AG09319 (cell line): ENCODE results near the gene DMD.

ENCODE experiments used
- DNase-seq: peaks from one replicate; pipeline ENCODE4 v3.0.0-alpha.2; 2010; ENCODE audit warnings: low read depth; ENCODE audit errors: extremely low read depth
- CTCF ChIP-seq: IDR thresholded peaks from 2 replicates; pipeline ENCODE4 v1.5.1; 2011; ENCODE audit warnings: low read depth, mild to moderate bottlenecking, inconsistent platforms, low read length, moderate library complexity

DMD gene

GRCh38 chrX:32937043-32937442, 274.3 kb downstream of the DMD start:
- DNase-seq, result no peak
- no peak for TF ChIP-seq CTCF

DNA sequence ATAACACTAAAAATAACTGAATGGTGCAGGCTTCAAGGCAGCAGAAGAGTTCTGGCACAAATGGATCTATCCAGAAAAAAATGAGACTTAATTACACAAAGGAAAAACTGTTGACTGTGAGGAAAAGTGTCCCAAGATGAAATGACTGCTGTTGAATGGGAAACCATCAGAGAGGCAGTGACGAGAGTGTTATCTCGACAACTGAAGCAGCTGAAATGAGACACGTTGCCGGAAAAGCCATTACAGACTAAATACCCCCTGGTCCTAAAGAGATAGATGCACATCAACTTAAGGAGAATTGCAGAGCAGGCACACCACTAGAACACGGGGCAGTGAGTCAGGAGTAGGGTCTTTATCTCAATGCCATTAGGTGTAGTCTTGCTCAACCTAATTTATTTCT, 277.8 kb downstream of the DMD start:
- no peak for DNase-seq
- no peak for TF ChIP-seq CTCF

GRCh38 chrX:32929040-32929439, 282.3 kb downstream of the DMD start:
- DNase-seq, result no peak
- no peak for TF ChIP-seq CTCF

DNA sequence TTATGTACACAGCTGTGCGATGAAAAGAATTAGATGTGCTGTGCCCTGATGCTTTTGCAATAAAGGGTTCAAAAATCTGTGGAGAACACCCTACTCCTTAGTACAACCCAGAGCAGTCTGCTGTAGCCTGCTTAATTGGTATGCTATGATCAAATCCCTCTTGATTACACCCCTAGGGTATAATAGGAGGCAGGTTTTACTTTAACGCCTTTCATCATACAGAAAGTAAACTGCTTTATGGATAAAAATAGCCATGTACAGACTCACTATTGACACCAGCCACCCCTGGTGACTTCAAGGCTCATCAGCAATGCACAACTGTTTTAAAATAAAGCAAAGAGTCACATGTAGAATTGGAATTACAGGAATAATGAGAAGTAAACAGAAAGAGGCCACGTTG, 315.3 kb downstream of the DMD start:
- TF ChIP-seq CTCF, result no peak
- no peak for DNase-seq

DNA sequence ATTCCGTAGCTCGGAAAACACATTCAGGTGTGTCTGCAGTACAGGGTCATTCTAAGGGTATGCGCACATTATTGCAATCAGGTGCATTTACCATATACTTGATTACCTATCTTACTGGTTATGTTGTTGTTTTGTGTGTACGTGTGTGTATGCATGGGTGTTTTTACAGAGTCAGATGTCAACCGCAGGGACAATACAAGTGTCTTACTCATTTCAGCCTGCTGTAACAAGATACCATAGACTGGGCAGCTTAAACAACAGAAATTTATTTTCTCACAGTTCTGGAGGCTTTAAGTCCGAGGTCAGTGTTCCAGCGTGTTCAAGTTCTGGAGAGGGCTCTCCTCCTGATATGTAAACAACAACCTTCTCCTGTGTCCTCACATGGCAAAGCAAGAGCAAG, 316.7 kb downstream of the DMD start:
- no peak for TF ChIP-seq CTCF
- no peak for DNase-seq

DNA sequence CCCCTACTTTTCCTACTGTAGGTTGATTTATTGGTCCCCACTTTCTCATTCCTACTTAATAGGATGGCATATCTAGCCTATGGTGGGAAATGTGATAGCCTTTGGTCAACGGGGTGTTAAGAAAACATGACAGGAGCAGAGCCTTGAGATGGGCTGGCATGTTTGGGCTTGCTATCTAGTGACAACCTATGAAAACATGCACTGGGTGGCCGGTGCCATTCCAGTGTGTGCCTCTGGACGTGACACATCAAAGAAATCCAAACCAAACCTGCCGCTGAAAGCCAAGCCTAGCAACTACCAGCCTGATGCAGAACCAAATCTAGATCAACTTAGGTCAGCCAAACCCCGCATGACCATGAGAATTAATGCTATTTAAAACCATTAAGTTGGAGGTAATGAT, 317.6 kb downstream of the DMD start:
- no peak for DNase-seq

GRCh38 chrX:32877592-32877991, 333.8 kb downstream of the DMD start:
- no peak for DNase-seq
- TF ChIP-seq CTCF, result no peak

More for the DNA sequence above, 317.6 kb downstream of the DMD start:
- TF ChIP-seq CTCF, result no peak

GRCh38 chrX:32874839-32875238, 336.5 kb downstream of the DMD start:
- DNase-seq, result no peak
- no peak for TF ChIP-seq CTCF
